ENCODE measurements around the gene KCNQ2. TPM values are rescaled to one million over a fixed set of nuclear protein-coding genes. Genes with fewer than 3 reads are reported as not detected.

KCNQ2 gene
- total RNA-seq, 1 donor from 2014 or later = 11.5 TPM

DNA sequence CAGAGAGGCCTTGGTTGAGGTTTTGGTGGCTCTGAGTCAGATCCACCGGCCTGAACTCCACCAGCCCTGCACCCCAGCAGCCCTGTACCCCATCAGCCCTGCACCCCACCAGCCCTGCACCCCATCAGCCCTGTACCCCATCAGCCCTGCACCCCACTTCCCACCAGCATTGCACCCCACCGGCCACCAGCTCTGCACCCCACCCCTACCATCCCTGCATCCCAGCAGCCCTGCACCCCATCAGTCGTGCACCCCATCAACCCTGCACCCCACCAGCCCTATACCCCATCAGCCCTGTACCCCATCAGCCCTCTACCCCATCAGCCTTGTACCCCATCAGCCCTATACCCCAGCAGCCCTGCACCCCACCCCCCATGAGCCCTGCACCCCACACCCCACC lies 97.0 kb downstream of the KCNQ2 start:
- Mint-ChIP-seq H3K27ac (ENCODE audit: unreplicated experiment) (no peak overlapping the region), H3K9me3 (ENCODE audit: unreplicated experiment) (no peaks in the 10 kb centered on the region), H3K4me3 (ENCODE audit: unreplicated experiment) (no peak overlapping the region), H3K4me1 (ENCODE audit: low read depth, unreplicated experiment) (no peaks in the 10 kb centered on the region), H3K27me3 (ENCODE audit: low read depth, unreplicated experiment) (peaks cover 40% of the 10 kb centered on the region), H3K36me3 (ENCODE audit: low read depth, unreplicated experiment) (peaks cover 1% of the 10 kb centered on the region)
- Histone ChIP-seq H3K27me3 (ENCODE audit: insufficient read depth, low read length) (peaks cover 15% of the 10 kb centered on the region), H3K4me3 (ENCODE audit: insufficient read depth, low read depth, low read length) (no peak overlapping the region), H3K9ac (ENCODE audit: low read length) (no peak overlapping the region), H3K4me2 (ENCODE audit: low read length) (no peak overlapping the region), H3K4me1 (ENCODE audit: insufficient read depth, low read length) (no peaks in the 10 kb centered on the region), H3K36me3 (ENCODE audit: insufficient read depth, low read length) (no peaks in the 10 kb centered on the region), H2AFZ (ENCODE audit: low read depth, low read length) (no peak overlapping the region), H3K27ac (ENCODE audit: low read depth, low read length) (no peak overlapping the region), H3K9me3 (ENCODE audit: insufficient read depth, low read depth, low read length) (no peaks in the 10 kb centered on the region), H4K20me1 (ENCODE audit: insufficient read depth, low read length) (no peaks in the 10 kb centered on the region), H3K79me2 (ENCODE audit: insufficient read depth, low read length) (no peaks in the 10 kb centered on the region)
- TF ChIP-seq, protein P1, sequence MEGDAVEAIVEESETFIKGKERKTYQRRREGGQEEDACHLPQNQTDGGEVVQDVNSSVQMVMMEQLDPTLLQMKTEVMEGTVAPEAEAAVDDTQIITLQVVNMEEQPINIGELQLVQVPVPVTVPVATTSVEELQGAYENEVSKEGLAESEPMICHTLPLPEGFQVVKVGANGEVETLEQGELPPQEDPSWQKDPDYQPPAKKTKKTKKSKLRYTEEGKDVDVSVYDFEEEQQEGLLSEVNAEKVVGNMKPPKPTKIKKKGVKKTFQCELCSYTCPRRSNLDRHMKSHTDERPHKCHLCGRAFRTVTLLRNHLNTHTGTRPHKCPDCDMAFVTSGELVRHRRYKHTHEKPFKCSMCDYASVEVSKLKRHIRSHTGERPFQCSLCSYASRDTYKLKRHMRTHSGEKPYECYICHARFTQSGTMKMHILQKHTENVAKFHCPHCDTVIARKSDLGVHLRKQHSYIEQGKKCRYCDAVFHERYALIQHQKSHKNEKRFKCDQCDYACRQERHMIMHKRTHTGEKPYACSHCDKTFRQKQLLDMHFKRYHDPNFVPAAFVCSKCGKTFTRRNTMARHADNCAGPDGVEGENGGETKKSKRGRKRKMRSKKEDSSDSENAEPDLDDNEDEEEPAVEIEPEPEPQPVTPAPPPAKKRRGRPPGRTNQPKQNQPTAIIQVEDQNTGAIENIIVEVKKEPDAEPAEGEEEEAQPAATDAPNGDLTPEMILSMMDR (IDR thresholded peaks at IDR 0.05; ENCODE audit: insufficient read depth, low read depth, low read length) = no peak
- TF ChIP-seq EZH2 (IDR thresholded peaks at IDR 0.05; ENCODE audit: insufficient read depth, low read length) = no peak
- FAIRE-seq = no peak
- DNase-seq (ENCODE audit: low read depth) = no peak

DNA sequence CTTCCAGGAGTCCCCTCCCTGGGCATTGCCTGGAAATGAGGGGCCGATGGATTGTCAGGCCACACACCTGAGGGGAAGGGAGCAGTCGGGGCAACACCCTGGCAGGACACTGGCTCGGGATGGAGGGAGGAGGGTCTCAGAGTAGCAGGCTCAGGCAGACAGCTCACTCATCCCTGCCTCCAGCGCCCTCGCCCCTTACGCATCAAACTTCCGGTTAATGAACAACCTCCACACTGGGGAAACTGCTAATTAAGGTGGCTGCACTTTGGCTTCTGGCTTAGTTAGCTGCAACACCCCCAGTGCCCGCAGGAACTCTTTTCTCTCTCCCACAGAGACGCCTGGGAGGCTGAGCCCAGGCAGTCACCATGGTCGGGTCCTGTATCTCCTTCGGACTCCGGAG lies 98.0 kb downstream of the KCNQ2 start:
- Histone ChIP-seq H3K27ac (ENCODE audit: low read depth, low read length) (no peak overlapping the region), H3K9me3 (ENCODE audit: insufficient read depth, low read depth, low read length) (no peaks in the 10 kb centered on the region), H3K27me3 (ENCODE audit: insufficient read depth, low read length) (peaks cover 15% of the 10 kb centered on the region), H3K79me2 (ENCODE audit: insufficient read depth, low read length) (no peaks in the 10 kb centered on the region), H3K36me3 (ENCODE audit: insufficient read depth, low read length) (no peaks in the 10 kb centered on the region), H3K4me2 (ENCODE audit: low read length) (no peak overlapping the region), H2AFZ (ENCODE audit: low read depth, low read length) (no peak overlapping the region), H3K9ac (ENCODE audit: low read length) (no peak overlapping the region), H3K4me1 (ENCODE audit: insufficient read depth, low read length) (no peaks in the 10 kb centered on the region), H4K20me1 (ENCODE audit: insufficient read depth, low read length) (no peaks in the 10 kb centered on the region), H3K4me3 (ENCODE audit: insufficient read depth, low read depth, low read length) (no peak overlapping the region)
- no peak for TF ChIP-seq EZH2 (IDR thresholded peaks at IDR 0.05; ENCODE audit: insufficient read depth, low read length)
- FAIRE-seq = no peak
- H3K27ac Mint-ChIP-seq (ENCODE audit: unreplicated experiment) = no peak overlapping the region
- H3K4me1 Mint-ChIP-seq (ENCODE audit: low read depth, unreplicated experiment) = no peaks in the 10 kb centered on the region
- peaks cover 38% of the 10 kb centered on the region for H3K27me3 Mint-ChIP-seq (ENCODE audit: low read depth, unreplicated experiment)
- H3K9me3 Mint-ChIP-seq (ENCODE audit: unreplicated experiment) = no peaks in the 10 kb centered on the region
- H3K4me3 Mint-ChIP-seq (ENCODE audit: unreplicated experiment) = no peak overlapping the region
- peaks cover 1% of the 10 kb centered on the region for H3K36me3 Mint-ChIP-seq (ENCODE audit: low read depth, unreplicated experiment)
- no peak for DNase-seq (ENCODE audit: low read depth)

DNA sequence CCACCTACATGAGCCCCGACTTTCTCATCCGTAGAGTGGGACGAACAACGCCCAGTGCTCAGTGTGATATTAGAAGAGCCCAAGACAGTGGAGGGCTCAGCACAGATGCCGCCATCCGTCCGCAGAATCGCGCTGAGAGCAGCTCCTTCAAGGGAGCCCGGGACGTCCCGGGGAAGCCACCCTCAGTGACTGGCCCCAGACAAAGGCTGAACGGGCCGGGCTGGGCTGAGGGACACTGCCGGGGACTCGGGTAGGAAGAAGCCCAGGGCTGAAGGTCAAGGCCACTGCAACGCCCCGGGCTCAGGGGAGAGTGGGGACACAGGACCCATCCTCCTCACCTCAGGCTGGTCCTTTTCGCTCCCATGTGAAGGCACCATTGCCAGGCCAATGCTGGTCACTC lies 98.5 kb downstream of the KCNQ2 start:
- Histone ChIP-seq H3K9me3 (ENCODE audit: insufficient read depth, low read depth, low read length) (no peaks in the 10 kb centered on the region), H2AFZ (ENCODE audit: low read depth, low read length) (no peak overlapping the region), H3K4me3 (ENCODE audit: insufficient read depth, low read depth, low read length) (no peak overlapping the region), H3K27me3 (ENCODE audit: insufficient read depth, low read length) (peaks cover 15% of the 10 kb centered on the region), H3K9ac (ENCODE audit: low read length) (no peak overlapping the region), H4K20me1 (ENCODE audit: insufficient read depth, low read length) (no peaks in the 10 kb centered on the region), H3K79me2 (ENCODE audit: insufficient read depth, low read length) (no peaks in the 10 kb centered on the region), H3K4me1 (ENCODE audit: insufficient read depth, low read length) (no peaks in the 10 kb centered on the region), H3K36me3 (ENCODE audit: insufficient read depth, low read length) (no peaks in the 10 kb centered on the region), H3K4me2 (ENCODE audit: low read length) (no peak overlapping the region), H3K27ac (ENCODE audit: low read depth, low read length) (no peak overlapping the region)
- DNase-seq (ENCODE audit: low read depth) (no peak), FAIRE-seq (no peak)
- Mint-ChIP-seq H3K36me3 (ENCODE audit: low read depth, unreplicated experiment) (peaks cover 1% of the 10 kb centered on the region), H3K9me3 (ENCODE audit: unreplicated experiment) (no peaks in the 10 kb centered on the region), H3K27me3 (ENCODE audit: low read depth, unreplicated experiment) (peaks cover 39% of the 10 kb centered on the region), H3K4me3 (ENCODE audit: unreplicated experiment) (no peak overlapping the region), H3K4me1 (ENCODE audit: low read depth, unreplicated experiment) (no peaks in the 10 kb centered on the region), H3K27ac (ENCODE audit: unreplicated experiment) (no peak overlapping the region)
- no peak for TF ChIP-seq EZH2 (IDR thresholded peaks at IDR 0.05; ENCODE audit: insufficient read depth, low read length)
- TF ChIP-seq, protein P1 (IDR thresholded peaks at IDR 0.05; ENCODE audit: insufficient read depth, low read depth, low read length) = no peak
